Fibroblast of skin of right biceps (primary cell): Measurements from ENCODE around the gene SNX27.

Source experiments
- DNase-seq: peaks from one replicate; pipeline ENCODE4 v3.0.0-alpha.2; 2013

The SNX27 gene

DNA sequence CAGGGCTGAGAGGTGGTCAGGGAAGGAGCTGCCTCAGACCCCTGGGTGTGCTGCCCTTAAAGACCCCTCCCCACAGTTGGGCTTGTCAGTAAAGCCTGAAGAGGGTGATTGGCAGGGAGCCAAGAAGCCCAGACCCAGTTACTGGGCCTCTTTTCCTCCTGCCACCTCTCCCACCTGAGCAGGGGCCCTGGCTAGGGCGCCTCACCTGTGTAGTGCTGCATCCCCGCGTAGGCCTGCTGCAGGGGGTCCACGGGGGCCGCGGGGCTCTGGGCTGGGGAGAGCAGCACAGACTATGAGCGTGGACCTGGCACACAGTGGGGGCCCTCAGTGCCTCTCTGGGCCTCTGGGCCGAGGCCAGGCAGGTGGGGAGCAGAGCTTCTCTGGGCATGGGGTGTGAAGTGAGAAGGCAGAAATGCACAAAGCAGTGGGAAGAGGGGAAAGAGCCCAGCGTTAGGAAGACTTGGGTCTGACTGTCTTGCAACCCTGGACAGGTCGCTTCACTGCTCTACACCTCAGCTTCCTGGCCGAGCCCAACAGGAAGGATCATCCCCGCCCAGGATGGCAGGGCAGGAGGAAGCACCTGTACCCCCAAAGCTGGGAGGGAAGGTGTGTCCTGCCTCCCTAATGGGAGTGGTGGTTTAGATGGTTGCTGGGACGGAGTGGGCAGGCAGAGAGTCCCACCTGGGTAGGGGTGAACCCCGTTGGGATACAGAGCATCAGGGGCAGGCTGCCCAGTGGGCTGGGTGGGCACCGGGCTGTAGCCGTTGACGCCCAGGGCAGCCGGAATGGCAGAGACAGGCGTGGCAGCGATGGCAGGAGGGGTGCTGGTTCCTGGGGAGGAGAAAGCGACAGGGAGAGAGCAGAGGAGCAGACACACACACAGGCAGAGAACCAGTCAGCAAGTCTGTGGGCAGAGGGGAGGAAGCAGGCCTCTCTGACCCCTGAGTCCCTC lies 94.9 kb downstream of the SNX27 start:
- DNase-seq, result no peak

DNA sequence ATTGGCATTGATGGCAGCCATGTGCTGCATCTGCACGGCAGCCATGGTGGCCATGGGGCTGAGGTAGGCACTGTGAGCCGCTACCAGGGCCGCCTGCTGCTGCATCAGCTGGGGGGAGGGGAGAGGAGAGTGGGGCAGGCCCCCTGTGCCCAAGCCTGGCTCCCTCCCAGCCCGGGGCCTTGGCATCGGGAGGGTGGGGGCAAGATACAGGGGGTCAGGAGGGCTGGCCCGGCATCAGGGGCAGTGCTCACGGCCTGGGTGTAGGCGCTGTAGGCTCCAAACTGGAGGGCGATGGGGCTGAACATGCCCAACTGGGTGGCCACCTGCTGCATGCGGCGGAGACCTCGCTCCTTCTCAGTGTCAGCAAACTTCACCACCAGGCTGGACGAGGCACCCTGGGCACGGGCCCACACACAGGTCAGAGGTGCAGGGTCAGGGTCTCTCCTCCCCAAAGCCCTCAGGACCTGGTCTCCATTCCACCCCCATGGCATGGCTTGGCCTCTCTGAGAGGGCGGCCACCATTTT lies 95.8 kb downstream of the SNX27 start:
- DNase-seq, result no peak

- DNase-seq, result no peak
Measured at GRCh38 chr1:151708891-151709290, 97.0 kb downstream of the SNX27 start.

DNA sequence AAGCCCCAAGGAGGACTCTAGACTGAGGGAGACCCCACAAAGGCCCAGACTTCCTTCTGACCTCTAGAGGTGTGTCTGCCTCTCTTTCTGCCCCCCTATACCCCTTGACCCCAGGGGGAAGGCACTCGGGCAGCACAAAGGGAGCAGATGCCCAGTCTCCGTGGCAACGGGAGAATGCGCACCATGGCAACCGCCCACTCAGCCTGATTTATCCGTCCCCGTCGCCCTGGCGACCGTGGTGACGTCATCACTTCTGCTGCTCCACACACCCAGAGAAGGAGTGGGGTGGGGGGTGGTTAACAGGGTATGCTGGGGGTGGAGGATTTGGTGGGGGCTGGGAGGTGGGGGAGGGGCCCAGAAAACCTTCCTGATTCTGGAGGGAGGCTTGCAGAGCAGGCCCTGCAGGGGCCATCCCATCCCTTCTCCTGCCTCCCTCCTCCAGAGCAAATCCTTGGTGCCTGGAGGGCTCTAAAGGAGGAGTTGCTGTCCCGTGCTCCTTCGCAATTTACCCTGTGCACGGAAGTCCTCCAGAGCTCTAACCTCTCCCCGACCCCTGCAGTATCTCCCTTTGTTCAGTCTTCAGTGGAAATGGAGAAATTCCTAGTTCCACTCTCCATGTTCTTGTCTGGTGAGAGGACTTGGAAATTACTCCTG lies 98.5 kb downstream of the SNX27 start:
- DNase-seq, result peak; percentile 56

DNA sequence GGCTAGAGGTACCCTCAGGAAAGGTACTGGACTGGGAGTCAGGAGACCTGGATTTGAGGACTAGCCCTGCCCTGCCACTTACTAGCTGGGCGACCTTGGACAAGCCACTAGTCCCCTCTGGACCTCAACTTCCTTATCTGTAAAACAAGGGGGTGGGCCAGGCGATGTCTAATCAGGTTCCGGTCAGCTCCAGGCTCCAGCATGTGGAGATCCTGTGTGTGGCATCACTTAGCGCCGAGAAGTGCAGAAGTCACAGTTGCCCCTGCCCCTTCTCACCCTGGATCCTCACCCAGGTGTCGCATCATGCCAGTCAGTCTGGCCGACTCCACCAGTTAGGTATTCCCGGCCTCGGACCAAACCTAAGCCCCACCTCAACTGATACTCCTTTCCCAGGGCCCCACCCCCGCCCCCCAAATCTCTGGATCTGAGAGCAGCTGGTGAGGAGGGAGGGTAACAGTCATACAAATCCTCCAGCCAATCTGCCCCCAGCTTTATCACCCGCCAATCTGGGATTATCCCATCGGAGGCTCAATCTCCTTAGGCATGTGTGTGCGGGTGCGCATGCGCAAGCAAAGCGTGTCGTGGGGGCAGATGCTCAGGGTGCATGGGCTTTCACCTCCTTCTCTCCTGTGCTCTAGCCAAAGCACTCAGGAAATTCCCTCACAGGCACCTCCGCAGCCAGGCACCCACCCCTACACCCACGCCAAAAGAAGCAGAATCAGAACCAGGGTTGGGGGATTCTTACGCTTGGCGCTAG lies 99.4 kb downstream of the SNX27 start:
- no peak for DNase-seq

DNA sequence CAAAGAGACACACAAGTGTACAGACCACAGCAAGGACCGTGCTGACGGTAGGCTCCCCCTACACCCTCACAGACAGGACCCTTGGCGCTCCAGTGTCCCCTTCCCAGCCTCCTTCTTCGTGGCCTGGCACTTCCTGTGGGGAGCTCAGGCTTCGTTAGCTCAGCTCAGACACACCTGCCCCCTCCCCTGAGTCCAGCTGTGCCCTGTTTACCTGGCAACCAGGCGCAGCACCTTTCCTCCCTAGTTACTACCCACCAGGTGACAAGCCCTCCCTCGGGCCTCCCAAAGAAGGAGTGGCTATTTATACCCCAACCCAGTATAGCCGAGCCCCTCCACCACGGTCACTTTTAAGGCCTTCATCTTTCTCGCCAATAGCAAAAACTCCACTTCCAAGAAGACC lies 100.1 kb downstream of the SNX27 start:
- no peak for DNase-seq

DNA sequence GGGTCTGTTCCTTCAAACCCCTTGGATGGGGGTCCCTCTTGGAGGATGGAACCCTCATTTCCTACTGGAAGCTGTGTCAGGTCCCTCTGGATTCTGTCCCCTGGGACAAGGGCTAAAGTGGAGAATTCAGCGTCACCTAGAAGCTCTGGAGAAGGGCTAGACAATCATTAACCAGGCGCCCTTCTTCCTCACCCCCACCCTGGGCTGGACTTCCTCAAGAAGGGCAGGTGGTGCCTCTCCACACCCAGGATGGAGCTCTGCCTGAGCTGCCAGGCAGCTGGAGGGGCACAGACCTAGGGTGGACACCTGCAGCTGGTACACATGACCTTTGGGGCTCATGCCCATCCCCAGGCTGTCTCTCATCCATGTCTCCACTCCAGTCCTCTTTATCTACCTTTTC lies 101.2 kb downstream of the SNX27 start:
- DNase-seq, result no peak

DNA sequence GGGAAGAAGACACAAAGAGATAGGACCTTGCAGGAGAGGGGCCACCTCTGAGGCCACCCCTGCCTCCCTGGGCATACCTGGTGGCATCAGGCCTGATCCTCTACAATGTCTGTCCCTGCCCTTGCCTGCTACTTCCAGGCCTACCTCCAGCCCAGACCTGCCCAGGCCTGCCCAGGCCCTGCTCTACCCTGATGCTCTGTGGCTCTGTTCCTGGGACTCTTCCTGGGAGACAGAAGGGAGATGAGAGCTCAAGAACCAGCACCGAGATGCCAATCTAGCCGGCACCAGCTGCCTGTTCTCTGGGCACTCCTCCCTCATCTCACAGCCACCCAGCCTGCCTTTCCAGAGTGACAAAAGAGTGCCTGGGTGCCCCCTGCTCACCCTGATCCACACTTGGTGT lies 102.0 kb downstream of the SNX27 start:
- DNase-seq, result no peak

DNA sequence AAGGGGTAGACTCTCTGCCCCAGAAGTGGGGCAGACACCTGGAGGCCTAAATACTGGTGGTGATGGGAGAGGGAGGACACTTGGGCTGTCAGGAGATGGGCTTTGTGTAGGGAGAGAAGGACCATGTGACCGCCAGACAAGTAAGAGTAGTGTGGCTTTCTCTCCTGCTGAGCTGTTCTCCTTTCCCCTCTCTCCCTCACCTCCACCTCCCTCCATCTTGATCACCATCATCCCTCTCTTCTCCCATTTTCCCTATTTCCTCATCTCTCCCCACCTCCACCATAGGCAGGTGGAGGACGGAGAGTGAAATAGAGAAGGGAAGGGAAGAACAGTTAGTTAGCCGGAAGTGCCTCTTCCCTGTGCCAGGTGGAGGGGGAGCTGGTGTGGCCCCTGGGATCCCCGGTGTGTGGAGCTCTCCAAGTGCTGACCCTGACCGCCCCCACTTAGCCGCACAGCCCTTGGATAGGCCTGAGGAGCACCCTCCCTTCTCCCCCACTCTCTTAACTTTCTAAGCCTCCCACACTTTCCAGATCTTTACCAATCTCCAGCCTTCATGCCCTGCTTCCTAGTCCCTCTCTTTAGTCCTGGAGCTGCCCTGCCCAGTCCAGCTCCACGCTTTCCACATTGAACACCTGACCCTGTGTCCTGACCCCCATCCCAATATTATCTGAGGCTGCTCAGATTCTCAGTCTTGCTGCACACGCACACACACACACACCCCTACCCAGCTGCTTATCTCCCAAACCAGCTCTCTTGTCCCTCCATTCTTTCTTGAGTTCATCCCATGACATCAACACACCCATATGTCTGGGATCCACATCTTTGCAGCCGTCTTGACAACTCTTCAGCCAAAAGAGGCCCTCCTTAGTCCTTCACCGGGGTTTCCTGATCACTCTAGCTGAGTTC lies 103.2 kb downstream of the SNX27 start:
- DNase-seq, result no peak

DNA sequence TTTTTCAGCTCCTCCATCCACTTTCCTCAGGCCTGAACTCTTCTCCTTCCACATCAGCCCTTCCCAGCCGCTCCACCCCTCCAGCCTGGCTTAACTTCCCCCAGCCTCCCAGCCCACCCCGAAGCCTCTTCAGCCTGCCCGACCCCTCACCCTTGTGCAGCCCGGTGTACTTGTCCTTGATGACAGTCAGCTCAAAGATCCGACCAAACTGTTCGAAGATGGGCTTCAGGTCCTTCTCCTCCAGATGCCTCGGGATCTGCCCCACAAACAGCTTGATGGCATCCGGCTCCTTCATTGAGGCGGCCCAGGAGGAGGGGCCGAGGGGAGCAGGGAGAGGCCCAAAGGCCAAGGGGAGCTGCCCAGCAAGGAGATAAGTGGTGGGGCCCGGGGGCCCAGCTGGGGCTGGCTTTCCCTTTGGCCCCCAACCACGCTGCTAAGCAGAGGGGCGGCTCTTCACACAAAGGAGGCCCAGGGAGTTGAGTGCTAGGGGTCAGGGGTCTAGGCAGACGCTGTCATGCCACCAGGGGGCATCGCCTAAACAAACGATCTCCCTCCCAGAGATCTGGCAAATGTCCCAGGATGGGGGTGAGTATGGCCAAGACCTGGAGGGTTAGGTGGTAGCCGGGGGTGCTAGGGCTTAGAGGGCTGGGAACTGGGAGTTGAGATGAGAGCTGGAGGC lies 104.0 kb downstream of the SNX27 start:
- DNase-seq, result no peak

DNA sequence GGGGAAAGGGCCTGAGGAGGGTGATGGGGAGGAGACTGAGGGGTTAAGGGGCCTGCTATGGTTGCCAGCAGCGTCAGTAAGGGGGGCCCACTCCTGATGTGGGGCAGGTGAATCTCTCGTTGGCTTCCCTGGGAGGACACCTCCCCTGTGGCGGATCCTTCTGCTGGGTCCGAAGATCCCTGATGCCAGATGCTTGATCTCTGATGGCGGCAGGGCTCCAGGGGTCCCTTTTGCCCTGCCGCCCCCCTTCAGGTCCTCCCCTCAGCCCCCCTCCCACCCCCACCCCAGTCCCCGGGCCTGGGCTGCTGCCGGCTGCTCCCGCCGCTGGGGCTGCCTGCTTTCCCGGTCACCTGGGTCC lies 104.5 kb downstream of the SNX27 start:
- no peak for DNase-seq

DNA sequence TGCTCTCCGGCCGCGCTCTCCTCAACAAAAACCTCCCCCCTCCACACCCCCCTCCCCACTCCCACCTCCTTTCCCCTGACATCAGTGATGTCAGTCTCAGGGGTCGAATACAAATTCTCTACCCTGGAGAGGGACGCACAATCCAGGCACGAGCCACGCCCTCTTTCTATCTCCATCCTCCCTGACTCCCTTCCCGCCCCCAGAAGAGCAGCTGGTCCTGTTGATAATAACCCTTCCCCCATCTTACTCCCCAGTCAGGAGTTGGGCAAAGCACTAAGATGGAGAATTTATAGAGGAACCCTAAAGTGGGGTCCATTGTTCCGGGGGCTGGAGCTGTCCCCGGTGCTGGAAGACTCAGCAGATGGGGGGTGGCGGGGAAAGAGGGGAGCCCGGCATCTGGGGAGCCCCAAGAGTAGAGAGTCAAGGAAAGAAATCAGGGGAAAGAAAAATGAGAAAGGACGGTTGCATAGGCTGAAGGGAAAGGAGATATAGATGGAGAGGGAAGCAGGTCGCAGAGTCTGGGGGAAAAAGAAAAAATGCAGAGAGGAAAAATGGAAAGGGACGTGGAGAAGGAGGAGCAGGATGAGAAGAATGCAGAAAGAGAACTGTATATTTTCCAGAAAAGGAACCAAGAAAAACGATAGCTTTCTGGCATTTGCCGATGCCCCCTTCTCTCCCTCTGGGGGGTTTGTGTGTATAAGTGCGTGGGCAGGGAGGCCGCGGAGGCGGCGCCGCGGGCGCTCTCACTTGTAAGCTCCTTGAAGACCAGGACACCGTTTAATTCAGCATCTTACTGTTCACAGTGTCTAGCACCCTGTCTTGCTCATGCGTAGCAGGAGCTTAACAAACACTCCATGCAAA lies 105.2 kb downstream of the SNX27 start, which contains the start of gene CELF3:
CELF3 (minus strand) TSS at position 33 of the 861 bp plus-strand sequence. CDS start 783 bp downstream, outside the sequence.
- peak; percentile 7 for DNase-seq

- DNase-seq, result no peak
Measured at GRCh38 chr1:151718011-151718431, 106.2 kb downstream of the SNX27 start.

DNA sequence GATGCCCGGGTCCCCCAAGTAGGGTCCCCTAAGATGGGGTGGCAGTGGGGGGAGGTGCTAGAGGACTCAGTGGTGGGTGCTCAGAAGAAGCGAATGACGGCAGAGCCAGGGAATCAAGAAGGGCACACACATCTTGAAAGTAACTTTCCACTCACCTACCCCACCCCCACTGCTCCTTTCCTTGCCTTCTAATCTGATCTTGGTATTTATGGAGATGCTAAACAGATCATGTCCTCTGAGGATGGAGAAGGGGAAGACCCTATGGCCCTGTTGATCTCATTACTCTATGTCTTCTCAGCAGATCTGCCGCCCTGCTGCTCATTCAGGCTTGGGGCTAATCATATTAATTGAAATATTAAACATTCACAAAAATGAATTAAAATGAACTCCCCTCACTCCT lies 106.8 kb downstream of the SNX27 start:
- DNase-seq, result no peak

- DNase-seq, result no peak
Measured at GRCh38 chr1:151720125-151720524, 108.3 kb downstream of the SNX27 start.

- peak; percentile 11 for DNase-seq
Measured at GRCh38 chr1:151720554-151720953, 108.7 kb downstream of the SNX27 start.

GRCh38 chr1:151720974-151721787 lies 109.3 kb downstream of the SNX27 start, which contains the start of gene RIIAD1:
TSS of gene RIIAD1 (plus strand) at chr1:151721522. CDS start at chr1:151721537, 15 bp downstream.
- peak; percentile 16 for DNase-seq

DNA sequence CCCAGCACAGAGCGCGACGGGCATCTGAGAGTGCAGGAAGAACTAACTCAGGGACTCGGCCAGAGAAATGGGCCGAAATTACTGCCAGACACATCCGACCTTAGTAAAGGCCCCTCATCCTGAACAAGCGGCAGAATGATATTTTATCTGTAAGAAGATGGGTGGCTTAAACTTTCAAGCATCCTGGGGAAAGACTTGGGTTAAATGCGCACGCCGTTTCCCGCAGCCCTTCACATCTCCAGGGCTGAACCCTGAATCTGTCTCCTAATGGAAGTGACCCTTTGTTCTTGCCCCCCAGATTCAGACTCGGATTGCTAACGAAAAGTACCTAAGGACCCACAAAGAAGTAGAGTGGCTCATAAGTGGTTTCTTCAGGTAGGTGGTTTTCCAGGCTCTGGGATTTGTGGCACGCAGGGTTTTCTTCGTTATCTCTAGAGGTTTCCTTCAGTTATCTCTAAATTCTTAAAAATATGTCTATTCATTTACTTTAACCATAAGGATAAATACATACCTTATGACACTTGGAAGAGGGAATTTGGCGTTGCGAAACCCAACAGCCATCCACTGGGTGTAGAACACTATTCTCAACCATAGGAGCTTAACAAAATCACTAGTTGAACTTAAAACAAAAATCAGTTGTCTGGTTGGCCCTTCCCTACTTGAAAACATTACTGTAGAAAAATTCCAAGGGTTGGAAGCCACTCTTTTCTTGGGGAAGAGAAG lies 110.1 kb downstream of the SNX27 start:
- peak; percentile 22 for DNase-seq
